PC-9 (cell line): Measurements from ENCODE around the gene TUBA1B.

Experiments
- EZH2 ChIP-seq: fragments of 200-600 bp; sonication (generic); IDR thresholded peaks from 2 replicates; pipeline ENCODE4 v1.8.0; 2017; ENCODE audit warnings: antibody characterized with exemption, low read depth
- TF ChIP-seq, protein P1 (sequence below): fragments of 200-600 bp; sonication (generic); conservative IDR thresholded peaks from 2 replicates; pipeline ENCODE4 v1.6.1; 2017; ENCODE audit warnings: mixed run types, antibody characterized with exemption, mild to moderate bottlenecking, moderate library complexity

DNA sequence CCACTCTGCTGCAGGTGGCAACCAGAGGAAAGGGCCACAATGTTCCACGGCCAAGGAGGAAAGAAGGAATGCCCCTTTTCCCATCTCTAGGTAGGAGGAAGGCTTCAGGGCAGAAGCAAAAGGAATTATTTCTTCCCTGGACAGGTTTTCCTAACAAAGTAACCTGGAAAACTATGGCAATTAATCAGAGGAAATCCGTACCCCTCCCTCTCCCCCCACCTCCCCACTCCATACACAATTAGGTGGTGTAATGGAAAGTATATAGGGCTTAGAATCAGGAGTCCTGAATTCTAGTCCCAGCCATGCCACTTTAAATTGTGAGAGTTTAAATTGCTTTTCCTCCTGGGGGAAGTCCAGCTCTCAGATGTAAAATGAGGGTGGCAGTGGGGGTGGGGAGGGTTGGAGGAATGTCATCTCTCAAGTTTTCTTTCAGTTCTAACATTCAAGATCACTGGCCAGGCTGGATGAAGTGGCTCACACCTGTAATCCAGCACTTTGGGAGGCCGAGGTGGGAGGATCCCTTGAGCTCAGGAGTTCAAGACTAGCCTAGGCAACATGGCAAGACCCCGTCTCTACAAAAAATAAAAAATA is 38.3 kb downstream of the TUBA1B start:
- TF ChIP-seq, protein P1, sequence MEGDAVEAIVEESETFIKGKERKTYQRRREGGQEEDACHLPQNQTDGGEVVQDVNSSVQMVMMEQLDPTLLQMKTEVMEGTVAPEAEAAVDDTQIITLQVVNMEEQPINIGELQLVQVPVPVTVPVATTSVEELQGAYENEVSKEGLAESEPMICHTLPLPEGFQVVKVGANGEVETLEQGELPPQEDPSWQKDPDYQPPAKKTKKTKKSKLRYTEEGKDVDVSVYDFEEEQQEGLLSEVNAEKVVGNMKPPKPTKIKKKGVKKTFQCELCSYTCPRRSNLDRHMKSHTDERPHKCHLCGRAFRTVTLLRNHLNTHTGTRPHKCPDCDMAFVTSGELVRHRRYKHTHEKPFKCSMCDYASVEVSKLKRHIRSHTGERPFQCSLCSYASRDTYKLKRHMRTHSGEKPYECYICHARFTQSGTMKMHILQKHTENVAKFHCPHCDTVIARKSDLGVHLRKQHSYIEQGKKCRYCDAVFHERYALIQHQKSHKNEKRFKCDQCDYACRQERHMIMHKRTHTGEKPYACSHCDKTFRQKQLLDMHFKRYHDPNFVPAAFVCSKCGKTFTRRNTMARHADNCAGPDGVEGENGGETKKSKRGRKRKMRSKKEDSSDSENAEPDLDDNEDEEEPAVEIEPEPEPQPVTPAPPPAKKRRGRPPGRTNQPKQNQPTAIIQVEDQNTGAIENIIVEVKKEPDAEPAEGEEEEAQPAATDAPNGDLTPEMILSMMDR = no peak
- TF ChIP-seq EZH2 = no peak
